Measurements from ENCODE around the gene COA8. TPM values are rescaled to one million over a fixed set of nuclear protein-coding genes. Genes with fewer than 3 reads are reported as not detected.

The COA8 gene
- total and polyA plus RNA-seq, 2 of the 13 experiments (the other 11 are each of a cell fraction or from before 2014, with no cell fraction given), result 10.9 to 25.1 TPM

DNA sequence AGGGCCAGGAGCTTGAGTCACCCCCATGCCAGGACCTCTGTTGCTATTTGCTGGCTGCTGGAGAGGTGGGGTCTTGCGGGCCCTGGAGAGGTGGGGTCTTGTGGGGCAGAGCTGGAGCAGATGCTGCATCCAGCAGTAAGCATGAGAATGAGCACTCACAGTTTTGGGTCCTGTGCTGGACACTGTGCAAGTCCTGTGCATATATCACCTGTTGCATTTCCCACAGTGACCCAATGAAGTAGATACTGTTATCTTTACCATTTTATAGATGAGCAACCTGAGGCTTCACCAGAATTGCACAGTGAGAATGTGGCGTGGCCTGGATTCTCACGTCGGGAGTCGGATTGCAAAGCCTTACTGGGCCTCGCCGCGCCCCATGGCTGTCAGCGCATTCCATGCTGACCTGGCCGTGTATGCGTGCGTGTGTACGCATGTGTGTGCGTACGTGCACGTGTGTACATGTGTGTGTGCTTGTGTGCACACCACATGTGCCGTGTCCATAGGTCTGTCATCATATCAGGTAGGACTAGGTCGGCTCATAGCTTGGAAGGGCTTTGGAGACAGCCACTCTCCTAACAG lies 12.0 kb downstream of the COA8 start:
- ATAC-seq (no peak), FAIRE-seq (no peak), DNase-seq (ENCODE audit: low spot score) (no peak)
- Histone ChIP-seq H3K9ac (ENCODE audit: insufficient read depth, low read depth, low read length) (no peak overlapping the region), H3K27ac (ENCODE audit: extremely low read length, insufficient read depth, low read length) (no peak overlapping the region), H4K20me1 (ENCODE audit: insufficient read depth, low read length) (no peaks in the 10 kb centered on the region), H3K36me3 (replicated peaks in 1 of 2; ENCODE audit: control insufficient read depth in 1 of 2, insufficient read depth in 2 of 2, low read length in 2 of 2) (peaks cover 17 to 42% of the 10 kb centered on the region in 2 experiments), H3K9me3 (ENCODE audit: low read length) (no peaks in the 10 kb centered on the region), H3K4me3 (replicated peaks in 1 of 3; ENCODE audit: insufficient read depth in 1 of 3, low read depth in 2 of 3, low read length in 3 of 3) (no peak overlapping the region), H3K27me3 (ENCODE audit: control insufficient read depth in 1 of 2, insufficient read depth in 2 of 2, low read length in 2 of 2) (no peaks in the 10 kb centered on the region), H3K4me1 (ENCODE audit: insufficient read depth, low read length) (no peaks in the 10 kb centered on the region), H2AFZ (ENCODE audit: low read length) (no peak overlapping the region), H3K79me2 (ENCODE audit: insufficient read depth, low read length) (peaks cover 3% of the 10 kb centered on the region), H3K4me2 (ENCODE audit: low read depth, low read length) (no peak overlapping the region)
- no TSS peak for BruUV-seq (replicated peaks)
- intact Hi-C loops (cut with micrococcal nuclease; ENCODE audit: unreplicated experiment), result loop anchor here (5.0 kb wide), 1 partner anchor 103 kb away; no protein-coding TSS in a partner anchor
- in situ Hi-C loops (cut with HindIII; ENCODE audit: extremely low pct_ligation_motif_present, low pct_unique_long_range_greater_than_20kb), result no loop called here
- TF ChIP-seq, protein P1, sequence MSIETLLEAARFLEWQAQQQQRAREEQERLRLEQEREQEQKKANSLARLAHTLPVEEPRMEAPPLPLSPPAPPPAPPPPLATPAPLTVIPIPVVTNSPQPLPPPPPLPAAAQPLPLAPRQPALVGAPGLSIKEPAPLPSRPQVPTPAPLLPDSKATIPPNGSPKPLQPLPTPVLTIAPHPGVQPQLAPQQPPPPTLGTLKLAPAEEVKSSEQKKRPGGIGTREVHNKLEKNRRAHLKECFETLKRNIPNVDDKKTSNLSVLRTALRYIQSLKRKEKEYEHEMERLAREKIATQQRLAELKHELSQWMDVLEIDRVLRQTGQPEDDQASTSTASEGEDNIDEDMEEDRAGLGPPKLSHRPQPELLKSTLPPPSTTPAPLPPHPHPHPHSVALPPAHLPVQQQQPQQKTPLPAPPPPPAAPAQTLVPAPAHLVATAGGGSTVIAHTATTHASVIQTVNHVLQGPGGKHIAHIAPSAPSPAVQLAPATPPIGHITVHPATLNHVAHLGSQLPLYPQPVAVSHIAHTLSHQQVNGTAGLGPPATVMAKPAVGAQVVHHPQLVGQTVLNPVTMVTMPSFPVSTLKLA (IDR thresholded peaks at IDR 0.05), result peak; percentile 40; the same call in 1 of the 2 replicates
- TF ChIP-seq KDM5A (IDR thresholded peaks at IDR 0.05; ENCODE audit: borderline replicate concordance, low read length), result no peak
- 99% methylated on average over 14 of the region's 18 CpGs for WGBS (ENCODE audit: low lambda C conversion rate)
- POLR2A ChIA-PET, result no interaction called here
- CTCF ChIA-PET (ENCODE audit: low intra/inter-chr PET ratio, low total read pairs), result no interaction called here

DNA sequence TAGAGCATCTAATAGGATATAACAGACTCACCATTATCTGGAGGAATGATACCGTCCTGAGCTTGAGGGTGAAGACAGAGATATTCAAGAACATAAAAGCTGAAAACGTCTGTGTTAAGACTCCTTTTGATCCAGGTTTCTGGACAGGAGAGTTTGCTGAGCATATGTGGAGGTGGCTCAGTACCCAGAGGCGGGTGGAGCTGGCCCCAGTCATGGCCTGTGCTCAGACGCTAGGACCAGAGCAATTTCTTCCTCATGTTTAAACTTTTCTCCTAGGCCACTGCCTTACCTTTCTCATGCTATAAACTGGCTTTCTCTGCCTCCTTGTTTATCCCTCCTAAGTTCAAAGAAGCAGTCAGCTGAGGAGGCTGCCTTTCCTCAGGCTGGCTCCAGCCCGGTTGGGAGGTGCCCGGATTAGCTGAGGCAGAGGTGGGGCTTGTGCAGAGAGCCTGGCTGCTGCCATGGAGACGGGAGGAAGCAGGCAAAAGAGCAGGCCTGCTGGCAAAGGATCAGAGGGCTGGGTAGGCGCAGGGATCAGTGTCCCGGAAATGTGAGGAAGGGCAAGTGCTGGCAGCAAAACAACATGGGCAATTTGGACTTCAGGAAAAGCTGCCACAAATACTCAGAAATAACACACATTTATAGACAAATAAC lies 13.7 kb downstream of the COA8 start:
- no peak for DNase-seq (ENCODE audit: low spot score)
- ChIA-PET POLR2A (interaction anchor here (0.5 to 1.0 kb wide), 2 partner anchors 23 to 48 kb away, joined by 3 read pairs; partner anchors contain the start of gene TRMT61A), CTCF (ENCODE audit: low intra/inter-chr PET ratio, low total read pairs) (no interaction called here)
- Histone ChIP-seq H3K9ac (ENCODE audit: insufficient read depth, low read depth, low read length) (no peak overlapping the region), H3K9me3 (ENCODE audit: low read length) (no peaks in the 10 kb centered on the region), H3K4me2 (ENCODE audit: low read depth, low read length) (no peak overlapping the region), H3K4me3 (replicated peaks in 1 of 3; ENCODE audit: insufficient read depth in 1 of 3, low read depth in 2 of 3, low read length in 3 of 3) (no peak overlapping the region), H2AFZ (ENCODE audit: low read length) (no peak overlapping the region), H3K27me3 (ENCODE audit: control insufficient read depth in 1 of 2, insufficient read depth in 2 of 2, low read length in 2 of 2) (no peaks in the 10 kb centered on the region), H3K79me2 (ENCODE audit: insufficient read depth, low read length) (no peaks in the 10 kb centered on the region), H3K4me1 (ENCODE audit: insufficient read depth, low read length) (no peaks in the 10 kb centered on the region), H3K27ac (ENCODE audit: extremely low read length, insufficient read depth, low read length) (no peak overlapping the region), H4K20me1 (ENCODE audit: insufficient read depth, low read length) (no peaks in the 10 kb centered on the region), H3K36me3 (replicated peaks in 1 of 2; ENCODE audit: control insufficient read depth in 1 of 2, insufficient read depth in 2 of 2, low read length in 2 of 2) (peaks cover 17 to 42% of the 10 kb centered on the region in 2 experiments)
- ATAC-seq, result no peak; the same call in 2 of the 3 replicates
- BruUV-seq (replicated peaks), result no TSS peak
- in situ Hi-C loops (cut with HindIII; ENCODE audit: extremely low pct_ligation_motif_present, low pct_unique_long_range_greater_than_20kb), result no loop called here
- no peak for FAIRE-seq
- intact Hi-C loops (cut with micrococcal nuclease; ENCODE audit: unreplicated experiment), result no loop called here
- TF ChIP-seq ZNF652 (CRISPR knock-in tag; IDR thresholded peaks at IDR 0.05; ENCODE audit: borderline replicate concordance, low read depth) (no peak), EZH2 (conservative IDR thresholded peaks at IDR 0.05; ENCODE audit: low read depth, low read length) (no peak), ASH2L (IDR thresholded peaks at IDR 0.05; ENCODE audit: insufficient read length, low read depth, low read length) (no peak), ZNF616 (CRISPR knock-in tag; IDR thresholded peaks at IDR 0.05; ENCODE audit: low read depth) (no peak), FOXA1 (IDR thresholded peaks at IDR 0.05) (no peak), FOXA1 (CRISPR knock-in tag; IDR thresholded peaks at IDR 0.05) (no peak), RFX3 (CRISPR knock-in tag; IDR thresholded peaks at IDR 0.05) (0 out of 2 replicates have a peak, but pooled peaks have one; percentile 23)
- TF ChIP-seq, protein P2, sequence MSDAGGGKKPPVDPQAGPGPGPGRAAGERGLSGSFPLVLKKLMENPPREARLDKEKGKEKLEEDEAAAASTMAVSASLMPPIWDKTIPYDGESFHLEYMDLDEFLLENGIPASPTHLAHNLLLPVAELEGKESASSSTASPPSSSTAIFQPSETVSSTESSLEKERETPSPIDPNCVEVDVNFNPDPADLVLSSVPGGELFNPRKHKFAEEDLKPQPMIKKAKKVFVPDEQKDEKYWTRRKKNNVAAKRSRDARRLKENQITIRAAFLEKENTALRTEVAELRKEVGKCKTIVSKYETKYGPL (CRISPR knock-in tag; IDR thresholded peaks at IDR 0.05), result no peak
- 86% methylated on average over 9 of the region's 9 CpGs for WGBS (ENCODE audit: low lambda C conversion rate)

All from HepG2 (cell line).